GM21723 (cell line): ENCODE results near the gene SORCS2.

Source experiments
- ATAC-seq: cut with Tn5 transposase; IDR thresholded peaks from one replicate; pipeline ENCODE4 v1.9.1; 2021; ENCODE audit warnings: mild to moderate bottlenecking, moderate library complexity; ENCODE audit not compliant: unreplicated experiment

The SORCS2 gene

DNA sequence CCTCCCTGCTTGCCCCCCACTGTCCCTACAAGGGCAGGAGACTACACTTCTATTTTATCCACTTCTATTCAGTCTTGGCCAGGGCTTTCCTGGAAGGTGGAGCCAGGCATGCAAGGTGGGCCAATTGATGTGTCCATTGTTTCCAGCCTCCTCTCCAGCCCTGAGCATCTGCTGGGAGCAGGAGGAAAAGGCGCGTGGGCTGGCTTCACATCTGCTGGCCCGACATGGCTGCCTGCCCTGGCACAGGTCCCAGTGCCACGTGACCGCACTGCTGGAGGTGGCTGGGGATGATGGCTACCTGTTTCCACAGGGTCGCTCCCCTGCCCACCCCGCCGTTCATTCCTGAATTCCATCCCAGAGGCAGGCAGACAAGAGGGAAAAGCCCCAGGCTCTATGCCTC, 499.6 kb downstream of the SORCS2 start:
- ATAC-seq: no peak

- no peak for ATAC-seq
Observed at GRCh38 chr4:7692451-7693236, 500.3 kb downstream of the SORCS2 start.

- ATAC-seq: no peak
Observed at GRCh38 chr4:7693237-7693608, 500.9 kb downstream of the SORCS2 start.

DNA sequence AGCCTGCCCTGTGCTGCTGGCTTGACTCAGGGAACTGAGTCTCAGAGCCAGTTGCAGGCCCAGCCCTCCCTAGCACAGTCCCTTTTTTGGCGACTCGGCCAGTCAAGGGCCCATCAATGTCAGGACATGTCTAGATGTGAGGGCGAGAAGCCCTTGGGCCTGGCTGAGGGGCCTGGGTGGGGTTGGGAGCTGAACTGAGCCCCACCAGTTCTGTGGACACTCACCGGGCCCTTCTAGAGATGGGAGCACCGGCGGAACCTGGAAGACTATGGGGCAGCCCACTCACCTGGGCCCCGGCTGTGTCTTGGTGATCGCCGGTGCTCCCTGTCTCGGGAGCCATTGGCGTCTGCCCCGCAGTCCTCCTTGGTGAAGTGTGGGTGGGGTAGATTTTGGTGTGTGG, 501.4 kb downstream of the SORCS2 start:
- no peak for ATAC-seq

GRCh38 chr4:7694324-7694723, 502.0 kb downstream of the SORCS2 start:
- no peak for ATAC-seq

DNA sequence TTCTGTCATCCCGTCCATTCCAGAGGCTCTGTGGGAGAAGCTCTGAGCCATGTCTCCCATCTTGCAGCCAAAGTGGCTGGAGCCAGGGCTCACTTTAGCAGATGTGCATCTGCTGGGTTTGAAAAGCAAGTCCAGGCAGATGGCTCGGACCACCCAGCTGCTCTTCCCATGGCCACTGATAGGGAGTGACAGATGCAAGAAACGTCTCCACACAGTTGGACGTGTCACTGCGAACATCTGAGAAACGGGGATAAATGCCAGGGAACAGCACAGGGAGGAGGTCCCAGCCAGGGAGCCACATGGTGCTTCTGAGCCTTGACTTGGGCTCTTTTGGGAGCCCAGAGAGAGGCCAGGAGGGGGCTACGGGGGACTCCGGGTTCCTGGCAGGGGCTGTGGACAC, 505.0 kb downstream of the SORCS2 start:
- ATAC-seq: no peak

DNA sequence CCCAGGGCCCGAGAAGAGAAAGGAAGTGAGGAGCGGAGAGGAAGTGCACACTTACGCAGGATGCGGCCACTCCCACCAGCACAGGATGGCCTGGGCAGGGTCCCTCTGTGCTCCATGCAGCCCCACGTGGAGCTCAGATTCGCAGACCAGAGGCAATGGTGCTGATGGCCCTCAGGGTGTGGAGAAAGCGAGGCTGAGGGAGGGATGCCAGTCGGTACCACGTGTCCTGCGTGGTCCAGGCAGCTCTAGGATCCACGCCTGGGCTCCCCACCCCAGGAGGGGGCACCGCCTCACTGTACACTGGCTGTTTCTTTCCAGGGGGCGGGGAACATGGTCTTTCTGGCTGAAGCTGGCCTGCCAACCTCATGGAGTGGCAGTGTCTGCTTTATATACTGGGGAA, 505.5 kb downstream of the SORCS2 start:
- no peak for ATAC-seq

- ATAC-seq: no peak
Observed at GRCh38 chr4:7698584-7698983, 506.2 kb downstream of the SORCS2 start.

- no peak for ATAC-seq
Observed at GRCh38 chr4:7699031-7699430, 506.7 kb downstream of the SORCS2 start.

GRCh38 chr4:7699825-7700224, 507.5 kb downstream of the SORCS2 start:
- ATAC-seq: no peak

GRCh38 chr4:7700665-7701064, 508.3 kb downstream of the SORCS2 start:
- ATAC-seq: no peak

DNA sequence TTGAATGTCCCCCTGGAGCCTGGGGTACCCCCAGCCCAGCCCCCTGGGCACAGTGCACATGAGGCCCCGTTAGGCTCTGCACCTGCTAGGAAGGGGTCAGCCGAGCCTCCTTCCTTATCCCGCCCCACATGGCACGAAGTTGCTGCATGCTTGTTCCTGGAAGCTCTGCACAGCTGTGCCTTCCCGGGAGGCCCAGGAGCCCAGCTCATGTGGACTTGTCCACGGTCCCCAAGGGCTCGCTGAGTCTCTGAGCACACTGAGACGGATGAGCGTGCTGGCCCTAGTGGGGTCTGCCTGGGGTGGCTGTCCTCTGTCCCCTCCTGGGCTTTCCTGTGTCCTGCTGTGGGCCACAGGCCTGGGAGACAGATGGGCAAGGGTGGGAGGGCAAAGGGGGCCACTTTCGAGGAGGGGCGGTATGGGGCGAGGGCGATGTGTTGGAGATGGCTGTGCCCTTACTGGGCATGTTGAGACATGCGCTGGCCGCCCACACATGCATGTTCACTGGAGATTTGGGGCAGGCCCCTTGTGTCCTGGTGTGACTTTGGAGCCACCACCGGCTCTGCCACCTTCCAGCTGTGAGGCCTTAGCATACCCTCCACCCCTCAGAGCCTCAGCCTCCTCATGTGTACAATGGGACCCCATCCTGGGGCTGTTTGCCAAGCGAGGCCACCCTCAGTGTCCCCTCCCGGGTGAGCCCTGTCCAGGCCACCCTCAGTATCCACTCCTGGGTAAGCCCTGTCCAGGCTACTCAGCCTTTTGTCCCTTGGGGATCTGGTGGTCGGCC, 509.7 kb downstream of the SORCS2 start:
- ATAC-seq: no peak

GRCh38 chr4:7703688-7704087, 511.4 kb downstream of the SORCS2 start:
- no peak for ATAC-seq

DNA sequence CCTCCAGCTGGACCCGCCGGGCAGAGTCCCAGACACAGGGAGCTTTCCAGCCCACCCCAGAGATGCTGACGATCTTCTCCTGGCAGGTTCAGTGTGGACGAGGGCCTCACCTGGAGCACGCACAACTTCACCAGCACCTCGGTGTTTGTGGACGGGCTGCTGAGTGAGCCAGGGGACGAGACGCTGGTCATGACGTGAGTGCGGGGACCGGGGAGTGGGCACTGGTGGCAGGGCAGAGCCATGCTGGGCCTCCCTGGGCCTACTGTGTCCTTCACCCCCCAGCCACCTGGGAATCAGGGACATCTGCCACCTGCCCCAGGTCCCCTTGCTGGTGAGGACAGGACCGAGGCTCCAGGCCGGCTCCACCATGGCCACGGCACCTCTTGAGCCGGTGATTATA, 511.8 kb downstream of the SORCS2 start:
- no peak for ATAC-seq

DNA sequence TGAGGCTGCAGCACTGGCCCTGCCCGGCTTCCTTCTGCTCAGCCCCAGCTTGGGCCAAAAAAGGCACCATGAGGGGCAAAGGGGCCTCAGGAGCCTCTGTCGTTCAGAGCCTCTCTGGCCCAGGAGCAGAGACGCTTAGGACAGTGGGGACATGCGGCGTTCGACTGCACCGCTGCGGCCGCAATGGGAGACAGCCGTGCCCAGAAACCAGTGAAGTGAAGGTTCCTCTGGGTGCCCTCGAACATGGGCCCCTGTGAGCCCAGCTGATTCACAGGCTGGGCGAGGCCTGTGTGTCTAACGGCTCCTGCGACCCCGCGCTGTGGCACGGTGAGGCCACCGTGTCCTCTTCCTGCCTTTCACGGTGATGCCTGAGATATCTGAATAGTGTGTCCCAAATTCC, 512.3 kb downstream of the SORCS2 start:
- no peak for ATAC-seq

DNA sequence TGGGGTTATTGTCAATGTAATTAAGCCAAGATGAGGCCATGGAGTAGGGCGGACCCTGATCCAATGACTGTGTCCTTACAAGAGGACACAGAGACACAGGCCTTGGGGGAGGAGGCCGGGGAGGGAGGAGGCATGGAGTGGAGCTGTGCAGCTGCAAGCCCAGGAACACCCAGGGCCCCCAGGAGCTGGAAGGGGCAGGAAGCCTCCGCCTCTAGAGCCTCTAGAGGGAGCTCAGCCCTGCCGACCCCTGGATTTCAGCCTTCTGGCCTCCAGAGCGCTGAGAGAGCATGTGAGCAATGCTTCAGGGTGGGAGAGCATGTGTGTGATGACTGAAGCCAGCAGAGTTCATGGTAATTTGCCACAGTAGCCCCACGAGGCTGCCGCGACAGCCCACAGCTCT, 512.7 kb downstream of the SORCS2 start:
- ATAC-seq: no peak

DNA sequence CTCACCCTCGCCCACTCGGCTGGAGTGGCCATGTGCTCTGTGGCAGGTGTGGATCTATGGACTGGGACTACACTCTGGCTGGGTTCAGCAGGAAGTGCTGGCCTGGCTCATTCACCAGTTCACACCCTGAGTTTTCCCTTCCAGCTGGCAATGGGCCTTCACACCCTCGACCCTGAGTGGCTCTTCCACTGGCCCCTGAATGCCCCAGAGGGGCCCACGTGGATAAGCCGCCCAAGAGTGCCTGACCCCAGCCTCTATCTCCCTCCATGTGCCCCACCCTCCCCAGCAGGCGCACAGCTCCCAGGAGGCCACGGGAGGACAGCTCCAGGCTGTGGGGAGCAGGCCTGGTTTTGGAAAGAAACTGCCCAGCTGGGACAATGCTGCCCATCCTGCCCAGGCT, 513.3 kb downstream of the SORCS2 start:
- no peak for ATAC-seq

DNA sequence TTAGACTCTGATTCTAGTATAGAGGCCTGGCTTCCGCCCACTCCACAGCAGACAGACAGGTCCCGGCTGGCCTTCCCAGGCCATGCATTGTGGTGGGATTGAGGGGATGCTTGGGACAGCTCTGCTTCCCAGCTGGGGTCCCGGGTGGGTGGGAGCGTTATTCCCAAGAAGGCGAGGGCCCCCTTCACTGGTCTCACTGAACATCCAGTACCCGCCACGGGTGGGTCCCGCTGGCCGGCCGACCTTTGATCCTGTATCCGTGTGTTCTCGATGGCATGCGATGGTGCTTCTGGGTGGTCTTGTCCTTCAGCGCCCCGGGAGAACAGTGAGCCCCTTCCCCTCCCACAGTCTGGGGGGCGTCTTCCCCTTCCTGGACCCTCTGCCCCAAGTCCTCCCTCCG, 515.9 kb downstream of the SORCS2 start:
- ATAC-seq: no peak

DNA sequence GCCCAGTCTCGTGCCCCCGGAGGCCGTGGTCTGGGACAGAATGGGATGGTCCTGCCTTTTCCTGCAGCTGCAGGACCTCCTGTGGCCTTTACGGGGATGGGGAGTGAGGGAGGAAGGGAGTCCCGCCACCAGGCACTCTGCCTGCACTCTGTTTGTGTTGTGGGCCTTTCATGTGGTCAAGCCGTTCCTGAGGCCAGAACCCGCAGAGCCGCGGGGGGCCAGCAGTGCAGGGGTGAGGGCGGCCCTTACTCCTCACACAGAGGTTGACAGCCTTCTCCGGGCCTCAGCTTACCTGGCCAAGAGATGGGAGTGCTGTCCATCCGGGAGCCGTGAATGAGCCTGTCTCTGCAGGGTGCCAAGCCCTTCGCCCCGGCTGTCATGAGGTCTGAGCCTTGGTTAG, 516.6 kb downstream of the SORCS2 start:
- ATAC-seq: no peak

- no peak for ATAC-seq
Observed at GRCh38 chr4:7709431-7709830, 517.1 kb downstream of the SORCS2 start.

GRCh38 chr4:7710126-7710525, 517.8 kb downstream of the SORCS2 start:
- ATAC-seq: no peak

GRCh38 chr4:7710576-7711306, 518.4 kb downstream of the SORCS2 start:
- no peak for ATAC-seq
